CD4-positive, CD25-positive, alpha-beta regulatory T cell (primary cell): ENCODE data around the gene PRSS16. TPM values are rescaled to one million over a fixed set of nuclear protein-coding genes. Genes with fewer than 3 reads are reported as not detected.
"Not testable (repeated sequence)": the region's sequence is repeated elsewhere in the genome, so short reads cannot be mapped to it uniquely, and the experiment has no call there.

Experiments
- ATAC-seq, 2 donors: fragments of 150-1000 bp; cut with Tn5 transposase; one replicate each; pipeline ENCODE4 v1.10.0; 2021; ENCODE audit warnings: low read depth in 2 of 2, moderate number of reproducible peaks in 2 of 2, moderate library complexity in 1 of 2
- DNase-seq, 3 donors: peaks; one replicate each; pipeline versions ENCODE4 v3.0.0 to v3.0.0-alpha.2; 2012 to 2022; ENCODE audit warnings: mixed read lengths in 1 of 3
- H3K27ac ChIP-seq: one replicate; pipeline ENCODE4 v1.7.0; 2013; ENCODE audit warnings: mild to moderate bottlenecking, low read length; ENCODE audit not compliant: insufficient read depth, poor library complexity, severe bottlenecking
- H3K27me3 ChIP-seq: one replicate; pipeline ENCODE4 v1.7.0; 2013; ENCODE audit warnings: low read length; ENCODE audit not compliant: control insufficient read depth, insufficient read depth
- H3K36me3 ChIP-seq: one replicate; pipeline ENCODE4 v1.7.0; 2013; ENCODE audit warnings: mild to moderate bottlenecking, low read length, moderate library complexity; ENCODE audit not compliant: control insufficient read depth, insufficient read depth
- H3K4me1 ChIP-seq: 2 replicates; pipeline ENCODE4 v1.7.0; 2013; ENCODE audit warnings: mild to moderate bottlenecking, low read length; ENCODE audit not compliant: insufficient read depth, control insufficient read depth, poor library complexity, severe bottlenecking
- H3K4me3 ChIP-seq: one replicate; pipeline ENCODE4 v1.7.0; 2013; ENCODE audit warnings: low read depth, mild to moderate bottlenecking, low read length, moderate library complexity
- H3K9me3 ChIP-seq, 2 experiments: 1 replicate in 1 of 2; 2 replicates in 1 of 2; pipeline ENCODE4 v1.7.0; 2013; ENCODE audit warnings: low read length in 2 of 2, mild to moderate bottlenecking in 1 of 2, moderate library complexity in 1 of 2; ENCODE audit not compliant: control insufficient read depth in 2 of 2
- H3K27ac Mint-ChIP-seq, 3 donors: one replicate each; pipeline ENCODE4 v1.8.0; 2020 to 2022; ENCODE audit warnings: mild to moderate bottlenecking in 3 of 3, mixed read lengths in 3 of 3, moderate library complexity in 2 of 3
- H3K27me3 Mint-ChIP-seq: one replicate; pipeline ENCODE4 v1.8.0; 2022; ENCODE audit warnings: mild to moderate bottlenecking, mixed read lengths
- H3K36me3 Mint-ChIP-seq: one replicate; pipeline ENCODE4 v1.8.0; 2020; ENCODE audit warnings: mixed read lengths
- H3K4me1 Mint-ChIP-seq, 4 donors: one replicate each; pipeline ENCODE4 v1.8.0; 2020 to 2022; ENCODE audit warnings: mixed read lengths in 4 of 4, mild to moderate bottlenecking in 1 of 4
- H3K4me3 Mint-ChIP-seq, 4 donors: one replicate each; pipeline ENCODE4 v1.8.0; 2020 to 2022; ENCODE audit warnings: mild to moderate bottlenecking in 4 of 4, mixed read lengths in 4 of 4, moderate library complexity in 3 of 4
- H3K9me3 Mint-ChIP-seq, 7 donors: one replicate each; pipeline ENCODE4 v1.8.0; 2020 to 2022; ENCODE audit warnings: mixed read lengths in 7 of 7, mild to moderate bottlenecking in 3 of 7, moderate library complexity in 2 of 7
- polyA plus RNA-seq, 4 donors: library from polyadenylated mRNA; unstranded; fragments of 300-500 nt; fragmentation: Illumina TruSeq; gene quantifications; one replicate each; pipeline ENCODE4 v1.2.3, GENCODE V29; 2021
- total RNA-seq: library from RNA; stranded (reverse); gene quantifications from one replicate; pipeline ENCODE4 v1.2.3, GENCODE V29; 2022

The PRSS16 gene
- total and polyA plus RNA-seq, 5 donors from 2014 or later: 0.19 to 1.7 (median 0.49) TPM

GRCh38 chr6:27263886-27264285 lies 16.4 kb downstream of the PRSS16 start:
- Histone ChIP-seq H3K36me3 (no peaks in the 10 kb centered on the region), H3K4me3 (no peak overlapping the region), H3K9me3 (peaks cover 0 to 3% of the 10 kb centered on the region in 2 experiments), H3K27me3 (peaks cover 22% of the 10 kb centered on the region), H3K4me1 (no peaks in the 10 kb centered on the region), H3K27ac (no peak overlapping the region)
- no peak overlapping the region for H3K4me3 Mint-ChIP-seq
- ATAC-seq: no peak
- peaks cover 0 to 3% (median 1%) of the 10 kb centered on the region in 4 donors for H3K4me1 Mint-ChIP-seq
- no peaks in the 10 kb centered on the region for H3K36me3 Mint-ChIP-seq
- no peak overlapping the region for H3K27ac Mint-ChIP-seq
- peaks cover 0 to 4% (median 0%) of the 10 kb centered on the region in 7 donors for H3K9me3 Mint-ChIP-seq
- DNase-seq: no peak
- H3K27me3 Mint-ChIP-seq: peaks cover 66% of the 10 kb centered on the region

GRCh38 chr6:27267003-27267402 lies 19.5 kb downstream of the PRSS16 start:
- H3K9me3 Mint-ChIP-seq, H3K27ac ChIP-seq, H3K36me3 ChIP-seq, ATAC-seq, H3K27ac Mint-ChIP-seq, H3K9me3 ChIP-seq, H3K4me1 ChIP-seq, H3K4me1 Mint-ChIP-seq, H3K4me3 Mint-ChIP-seq, DNase-seq, H3K36me3 Mint-ChIP-seq, H3K4me3 ChIP-seq: not testable (repeated sequence)
- peaks cover 55% of the 10 kb centered on the region for H3K27me3 Mint-ChIP-seq
- peaks cover 19% of the 10 kb centered on the region for H3K27me3 ChIP-seq

DNA sequence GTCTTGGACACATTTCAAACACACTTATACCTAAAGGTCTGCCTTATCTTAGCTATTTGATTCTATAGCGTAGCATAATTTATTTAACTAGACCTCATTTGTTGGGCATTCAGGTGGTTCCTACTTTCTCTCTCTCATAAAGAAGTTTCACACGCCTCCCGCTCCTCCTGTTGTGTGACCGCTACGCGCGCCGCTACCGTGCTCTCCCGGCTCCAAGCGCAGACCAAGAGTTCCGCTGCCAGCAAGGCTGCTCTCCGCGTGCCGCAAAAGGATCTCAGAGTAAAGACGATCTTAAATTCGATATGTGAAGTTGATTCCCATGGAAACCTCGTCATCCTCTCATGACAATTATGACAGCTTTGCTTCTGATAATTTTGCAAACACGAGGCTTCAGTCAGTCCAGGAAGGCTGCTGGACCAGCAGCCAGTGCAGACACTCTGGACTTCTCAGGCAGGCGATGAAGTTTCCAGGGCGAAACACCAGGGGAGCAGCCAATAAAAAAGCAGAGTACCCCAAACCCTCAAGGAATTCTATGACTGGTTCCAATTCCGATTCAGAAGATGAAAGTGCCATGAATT lies 20.4 kb downstream of the PRSS16 start:
- H3K36me3 Mint-ChIP-seq: no peaks in the 10 kb centered on the region
- no peak overlapping the region for H3K27ac Mint-ChIP-seq
- no peak for DNase-seq
- peaks cover 0 to 3% (median 1%) of the 10 kb centered on the region in 4 donors for H3K4me1 Mint-ChIP-seq
- no peak overlapping the region for H3K4me3 Mint-ChIP-seq
- Histone ChIP-seq H3K4me3 (no peak overlapping the region), H3K27me3 (peaks cover 15% of the 10 kb centered on the region), H3K27ac (no peak overlapping the region), H3K4me1 (no peaks in the 10 kb centered on the region), H3K9me3 (no peaks in the 10 kb centered on the region), H3K36me3 (no peaks in the 10 kb centered on the region)
- H3K27me3 Mint-ChIP-seq: peaks cover 54% of the 10 kb centered on the region
- no peak for ATAC-seq
- H3K9me3 Mint-ChIP-seq: peaks cover 0 to 2% (median 0%) of the 10 kb centered on the region in 7 donors

- Histone ChIP-seq H3K9me3 (no peaks in the 10 kb centered on the region), H3K4me1 (no peaks in the 10 kb centered on the region), H3K36me3 (no peaks in the 10 kb centered on the region), H3K27ac (no peak overlapping the region), H3K27me3 (peaks cover 15% of the 10 kb centered on the region), H3K4me3 (no peak overlapping the region)
- DNase-seq (no peak), ATAC-seq (no peak)
- no peak overlapping the region for H3K4me3 Mint-ChIP-seq
- H3K36me3 Mint-ChIP-seq: no peaks in the 10 kb centered on the region
- H3K4me1 Mint-ChIP-seq: peaks cover 0 to 3% (median 1%) of the 10 kb centered on the region in 4 donors
- peaks cover 0 to 3% (median 0%) of the 10 kb centered on the region in 7 donors for H3K9me3 Mint-ChIP-seq
- peaks cover 54% of the 10 kb centered on the region for H3K27me3 Mint-ChIP-seq
- no peak overlapping the region for H3K27ac Mint-ChIP-seq
Observed at GRCh38 chr6:27268803-27269202, 21.3 kb downstream of the PRSS16 start.

- H3K4me1 ChIP-seq: no peaks in the 10 kb centered on the region
- DNase-seq (no peak), ATAC-seq (no peak)
- H3K9me3 ChIP-seq: peaks cover 3 to 5% of the 10 kb centered on the region in 2 experiments
- H3K27ac Mint-ChIP-seq: no peak overlapping the region
- no peak overlapping the region for H3K4me3 ChIP-seq
- no peaks in the 10 kb centered on the region for H3K36me3 Mint-ChIP-seq
- H3K27me3 Mint-ChIP-seq: peaks cover 66% of the 10 kb centered on the region
- peaks cover 27% of the 10 kb centered on the region for H3K27me3 ChIP-seq
- peaks cover 3 to 12% (median 6%) of the 10 kb centered on the region in 7 donors for H3K9me3 Mint-ChIP-seq
- no peaks in the 10 kb centered on the region for H3K36me3 ChIP-seq
- H3K4me3 Mint-ChIP-seq: no peak overlapping the region
- H3K4me1 Mint-ChIP-seq: peaks cover 0 to 4% (median 0%) of the 10 kb centered on the region in 4 donors
- no peak overlapping the region for H3K27ac ChIP-seq
Observed at GRCh38 chr6:27273783-27274182, 26.3 kb downstream of the PRSS16 start.

DNA sequence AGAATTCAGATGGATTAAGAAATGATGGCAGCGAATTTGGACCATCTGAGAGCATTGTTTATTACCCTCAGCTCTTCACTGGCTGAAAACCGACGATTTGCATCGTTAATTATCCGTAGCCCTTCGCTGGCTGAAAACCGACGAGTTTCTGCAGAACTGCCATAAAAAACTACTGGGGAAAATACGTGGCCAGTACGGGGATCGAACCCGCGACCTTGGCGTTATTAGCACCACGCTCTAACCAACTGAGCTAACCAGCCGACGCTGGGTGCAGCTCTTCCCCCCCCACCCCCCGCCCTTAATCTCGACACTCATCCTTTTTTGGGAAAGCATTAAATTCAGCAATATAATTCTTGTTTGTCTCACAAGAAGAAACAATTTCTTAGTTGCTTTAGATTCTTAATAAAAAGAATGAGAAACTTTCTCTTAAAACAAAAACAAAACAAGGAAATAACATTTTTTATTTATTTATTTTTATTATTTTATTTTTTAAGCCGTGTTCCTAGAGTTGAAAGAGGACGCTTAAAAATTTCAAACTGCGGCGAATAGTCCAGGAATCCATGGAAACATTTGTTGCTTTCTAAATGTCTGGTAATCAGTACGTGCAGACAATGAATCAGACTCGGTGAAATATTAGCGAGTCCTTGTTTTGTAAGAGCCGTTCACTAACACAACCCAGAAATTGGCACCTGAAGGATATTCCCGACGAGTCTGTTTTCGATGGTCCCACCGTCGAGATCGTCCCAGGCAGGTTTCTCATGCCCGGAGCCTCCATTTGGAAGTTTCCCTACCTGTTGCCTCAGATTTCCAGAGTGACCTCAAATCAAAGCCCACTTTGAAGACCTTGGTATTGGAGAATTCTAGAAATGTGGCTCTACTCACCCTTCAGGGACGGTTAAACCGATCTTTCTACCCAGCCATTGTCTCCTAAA lies 27.8 kb downstream of the PRSS16 start:
- ATAC-seq (no peak), DNase-seq (no peak)
- Mint-ChIP-seq H3K4me1 (peaks cover 0 to 5% (median 2%) of the 10 kb centered on the region in 4 donors), H3K4me3 (no peak overlapping the region), H3K27me3 (peaks cover 69% of the 10 kb centered on the region), H3K36me3 (no peaks in the 10 kb centered on the region), H3K9me3 (peaks cover 3 to 16% (median 9%) of the 10 kb centered on the region in 7 donors), H3K27ac (no peak overlapping the region)
- H3K27ac ChIP-seq: no peak overlapping the region
- peaks cover 34% of the 10 kb centered on the region for H3K27me3 ChIP-seq
- H3K4me3 ChIP-seq: no peak overlapping the region
- no peaks in the 10 kb centered on the region for H3K4me1 ChIP-seq
- peaks cover 10 to 17% of the 10 kb centered on the region in 2 experiments for H3K9me3 ChIP-seq
- H3K36me3 ChIP-seq: no peaks in the 10 kb centered on the region

GRCh38 chr6:27279513-27280063 lies 32.1 kb downstream of the PRSS16 start:
- H3K9me3 Mint-ChIP-seq: peaks cover 10 to 45% (median 19%) of the 10 kb centered on the region in 7 donors

More at GRCh38 chr6:27279513-27280063, 32.1 kb downstream of the PRSS16 start:
- Histone ChIP-seq H3K9me3 (peaks cover 28 to 43% of the 10 kb centered on the region in 2 experiments), H3K4me3 (no peak overlapping the region), H3K4me1 (no peaks in the 10 kb centered on the region), H3K36me3 (no peaks in the 10 kb centered on the region), H3K27me3 (peaks cover 62% of the 10 kb centered on the region), H3K27ac (no peak overlapping the region)
- H3K4me1 Mint-ChIP-seq: peaks cover 0 to 10% (median 4%) of the 10 kb centered on the region in 4 donors
- peaks cover 87% of the 10 kb centered on the region for H3K27me3 Mint-ChIP-seq
- ATAC-seq (no peak), DNase-seq (no peak)
- peak overlapping the region in 1 of 4 donors; percentile 46 for H3K4me3 Mint-ChIP-seq
- H3K27ac Mint-ChIP-seq: peak overlapping the region in 2 of 3 donors; percentile 54 to 83
- no peaks in the 10 kb centered on the region for H3K36me3 Mint-ChIP-seq
